Activated T-helper 1 cell treated with anti-CD3 and anti-CD28 coated beads, Interleukin-12 subunit alpha, Interleukin-12 subunit beta, Interleukin-2, Interleukin-4 antibody, amounts not matched to agents 30 ng/mL and 10 ng/mL and 1 ng/mL, durations not matched to agents 14 hours and 24 hours and 36 hours (primary cell): ENCODE measurements around the gene TYK2. TPM values are rescaled to one million over a fixed set of nuclear protein-coding genes. Genes with fewer than 3 reads are reported as not detected.

Experiments
- DNase-seq: peaks from one replicate; pipeline ENCODE4 v3.0.0; 2021; ENCODE audit warnings: low spot score
- H3K27ac Mint-ChIP-seq: one replicate; pipeline ENCODE4 v1.8.0; 2021; ENCODE audit warnings: mild to moderate bottlenecking, mixed read lengths
- H3K27me3 Mint-ChIP-seq: one replicate; pipeline ENCODE4 v1.8.0; 2022; ENCODE audit warnings: mild to moderate bottlenecking, moderate library complexity, mixed read lengths; ENCODE audit not compliant: insufficient read depth
- H3K36me3 Mint-ChIP-seq: one replicate; pipeline ENCODE4 v1.8.0; 2021; ENCODE audit warnings: low read depth, mixed read lengths
- H3K4me1 Mint-ChIP-seq: one replicate; pipeline ENCODE4 v1.8.0; 2021; ENCODE audit warnings: low read depth, mixed read lengths
- H3K4me3 Mint-ChIP-seq: one replicate; pipeline ENCODE4 v1.8.0; 2021; ENCODE audit warnings: mild to moderate bottlenecking, moderate library complexity, mixed read lengths
- H3K9me3 Mint-ChIP-seq: one replicate; pipeline ENCODE4 v1.8.0; 2021; ENCODE audit warnings: mixed read lengths
- intact Hi-C: fragments of 100-400 bp; cut with micrococcal nuclease; formaldehyde crosslinking; loops from one replicate; pipeline ENCODE4 v1.15.1; 2024
- total RNA-seq: library from RNA; stranded (reverse); gene quantifications from 2 replicates; pipeline ENCODE4 v1.2.3, GENCODE V29; 2022

Gene TYK2
- 268 and 271 TPM in 2 replicates for total RNA-seq

DNA sequence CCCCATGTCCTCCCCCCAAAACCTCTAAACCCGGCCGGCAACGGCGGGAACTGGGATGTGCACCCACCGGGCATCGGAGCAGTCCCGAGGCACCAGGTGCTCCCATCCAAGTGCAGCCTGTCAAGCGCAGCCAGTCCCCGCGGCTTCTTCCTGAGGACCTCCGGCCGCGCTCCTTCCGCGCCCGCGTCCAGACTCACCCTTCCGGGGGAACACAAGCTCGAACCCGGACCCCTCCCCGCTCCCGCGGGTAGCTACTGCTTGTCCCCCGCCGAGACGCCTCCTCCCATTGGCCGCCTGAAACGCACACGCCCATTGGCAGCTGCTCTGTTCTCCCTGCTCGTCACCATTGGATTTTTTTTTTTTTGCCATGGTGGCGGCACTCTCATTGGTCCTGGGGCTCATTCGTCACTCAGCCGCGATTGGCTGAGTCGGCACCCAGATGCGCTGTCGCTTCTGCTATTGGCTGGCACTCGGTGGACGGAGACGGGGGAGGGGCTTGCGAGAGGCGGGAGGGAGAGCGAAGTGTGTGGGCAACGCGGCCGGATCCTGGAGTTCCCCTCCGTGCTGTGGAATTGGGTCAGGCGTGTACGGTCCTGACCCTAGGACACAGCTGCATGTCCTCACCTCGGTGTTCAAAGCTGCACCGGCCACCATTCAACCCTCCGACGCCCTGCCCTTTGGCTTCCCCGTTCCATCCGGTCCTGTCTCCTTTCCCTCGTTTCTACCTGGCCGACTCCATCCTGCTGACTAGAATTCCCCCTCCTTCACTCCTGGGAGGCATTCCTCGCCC, at the start of gene TYK2:
TSS of gene TYK2 (minus strand) at position 260 of the 790 bp plus-strand sequence. CDS start 2,166 bp downstream, outside the sequence.
- peaks cover 3% of the 10 kb centered on the region for H3K27me3 Mint-ChIP-seq
- H3K36me3 Mint-ChIP-seq, result peaks cover 22% of the 10 kb centered on the region
- intact Hi-C loops, result loop anchor here (1.0 to 10.0 kb wide), 7 partner anchors 23 to 545 kb away; partner anchors contain the start of genes CDC37, DNMT1, ICAM1 and PIN1
- peak; percentile 98 for DNase-seq
- H3K27ac Mint-ChIP-seq, result peak within 1 kb of the TSS; percentile 97
- no peaks in the 10 kb centered on the region for H3K9me3 Mint-ChIP-seq
- peaks cover 27% of the 10 kb centered on the region for H3K4me1 Mint-ChIP-seq
- H3K4me3 Mint-ChIP-seq, result peak within 1 kb of the TSS; percentile 95

DNA sequence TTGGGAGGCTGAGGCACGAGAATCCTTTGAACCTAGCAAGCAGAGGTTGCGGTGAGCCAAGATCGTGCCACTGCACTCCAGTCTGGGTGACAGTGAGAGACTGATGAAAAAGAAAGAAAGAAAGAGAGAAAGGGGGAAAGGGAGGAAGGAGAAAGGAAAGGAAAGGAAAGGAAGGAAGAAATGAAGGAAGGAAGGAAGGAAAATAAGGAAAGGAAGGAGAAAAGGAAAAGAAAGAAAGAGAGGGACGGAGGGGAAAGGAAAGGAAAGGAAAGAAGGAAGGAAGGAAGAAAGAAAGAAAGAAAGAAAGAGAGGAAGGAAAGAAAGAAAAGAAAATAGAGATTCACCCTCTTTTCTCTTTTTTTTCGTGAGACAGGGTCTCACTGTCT, 48.6 kb upstream of the TYK2 start:
- peaks cover 30% of the 10 kb centered on the region for H3K36me3 Mint-ChIP-seq
- H3K9me3 Mint-ChIP-seq, result no peaks in the 10 kb centered on the region
- H3K27me3 Mint-ChIP-seq, result peaks cover 20% of the 10 kb centered on the region
- H3K4me1 Mint-ChIP-seq, result peaks cover 78% of the 10 kb centered on the region
- H3K27ac Mint-ChIP-seq, result peak overlapping the region; percentile 27
- H3K4me3 Mint-ChIP-seq, result no peak overlapping the region
- intact Hi-C loops, result loop anchor here (1.0 kb wide), 1 partner anchor 7 kb away; no protein-coding TSS in a partner anchor
- DNase-seq, result no peak

DNA sequence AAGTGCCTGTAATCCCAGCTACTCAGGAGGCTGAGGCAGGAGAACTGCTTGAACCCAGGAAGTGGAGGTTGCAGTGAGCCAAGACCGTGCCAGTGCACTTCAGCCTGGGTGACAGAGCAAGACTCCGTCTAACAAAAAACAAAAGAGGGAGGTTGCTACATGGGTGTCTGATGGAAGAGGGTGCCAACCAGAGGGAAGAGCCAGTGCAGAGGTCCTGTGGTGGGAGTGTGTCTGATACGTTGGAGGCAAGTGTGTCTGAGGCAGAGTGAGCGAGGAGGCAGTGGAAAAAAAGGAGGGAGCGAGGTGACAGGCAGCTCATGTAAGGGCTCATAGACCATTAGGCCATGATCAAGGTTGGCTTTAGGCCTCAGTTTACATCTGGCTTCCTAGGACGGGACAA, 46.8 kb upstream of the TYK2 start:
- H3K4me3 Mint-ChIP-seq, result no peak overlapping the region
- peaks cover 83% of the 10 kb centered on the region for H3K4me1 Mint-ChIP-seq
- peaks cover 20% of the 10 kb centered on the region for H3K27me3 Mint-ChIP-seq
- intact Hi-C loops, result no loop called here
- no peak for DNase-seq
- peaks cover 21% of the 10 kb centered on the region for H3K36me3 Mint-ChIP-seq
- peak overlapping the region; percentile 94 for H3K27ac Mint-ChIP-seq
- no peaks in the 10 kb centered on the region for H3K9me3 Mint-ChIP-seq

DNA sequence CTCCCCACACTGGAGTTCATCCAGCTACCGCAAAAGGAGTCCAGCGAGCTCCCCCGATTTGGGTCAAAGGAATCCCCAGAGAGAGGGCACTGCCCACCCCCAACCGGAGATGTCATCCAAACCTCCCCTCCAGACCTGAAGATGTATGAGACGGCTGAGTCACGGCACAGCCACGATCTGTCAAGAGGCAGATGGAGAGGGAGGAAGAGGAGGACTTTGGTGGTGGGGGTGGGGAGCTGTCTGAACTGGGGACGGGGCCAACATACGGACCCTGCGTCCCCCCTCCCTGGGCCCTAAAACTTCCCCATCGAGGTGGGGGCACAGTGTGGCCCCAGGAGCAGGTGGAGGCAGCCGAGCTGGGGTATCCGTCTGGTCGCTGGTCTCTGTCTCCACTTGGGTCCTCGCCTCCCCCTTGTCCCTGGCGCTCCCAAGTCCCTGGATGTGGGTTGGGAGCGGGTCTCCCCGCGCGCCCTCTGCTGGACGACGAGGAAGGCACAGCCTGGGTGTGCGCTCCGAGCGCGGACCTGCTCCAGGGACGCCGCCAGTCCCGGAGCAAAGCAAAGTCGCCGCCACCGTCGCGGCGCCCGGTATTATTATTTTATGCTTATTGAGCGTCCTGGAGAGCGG, 43.8 kb upstream of the TYK2 start:
- peaks cover 73% of the 10 kb centered on the region for H3K4me1 Mint-ChIP-seq
- peak; percentile 58 for DNase-seq
- peaks cover 2% of the 10 kb centered on the region for H3K27me3 Mint-ChIP-seq
- H3K36me3 Mint-ChIP-seq, result peaks cover 14% of the 10 kb centered on the region
- peak overlapping the region; percentile 75 for H3K27ac Mint-ChIP-seq
- intact Hi-C loops, result loop anchor here (1.0 to 2.0 kb wide), 3 partner anchors 12 to 37 kb away; no protein-coding TSS in a partner anchor
- H3K4me3 Mint-ChIP-seq, result peak overlapping the region; percentile 85
- H3K9me3 Mint-ChIP-seq, result no peaks in the 10 kb centered on the region

DNA sequence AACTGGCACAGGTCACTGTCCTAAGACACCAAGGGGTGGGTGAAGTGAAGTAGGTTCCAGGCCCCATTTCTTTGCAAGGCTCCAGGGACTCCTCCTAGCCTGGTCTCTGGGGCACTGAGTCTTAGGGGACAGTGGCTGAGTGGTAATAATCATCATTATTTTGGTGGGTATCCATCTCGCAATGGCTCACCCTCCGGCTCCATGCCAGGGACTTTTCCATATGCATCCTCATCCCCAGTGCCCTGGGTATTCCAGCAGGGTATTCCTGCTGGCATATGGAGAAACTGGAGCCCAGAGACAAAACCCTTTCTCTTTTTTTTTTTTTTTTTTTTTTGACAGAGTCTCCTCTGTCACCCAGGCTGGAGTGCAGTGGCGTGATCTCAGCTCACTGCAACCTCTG, 42.5 kb upstream of the TYK2 start:
- intact Hi-C loops, result no loop called here
- no peak overlapping the region for H3K27ac Mint-ChIP-seq
- H3K36me3 Mint-ChIP-seq, result peaks cover 13% of the 10 kb centered on the region
- no peak for DNase-seq
- H3K27me3 Mint-ChIP-seq, result no peaks in the 10 kb centered on the region
- peaks cover 70% of the 10 kb centered on the region for H3K4me1 Mint-ChIP-seq
- peak overlapping the region; percentile 88 for H3K4me3 Mint-ChIP-seq
- no peaks in the 10 kb centered on the region for H3K9me3 Mint-ChIP-seq

DNA sequence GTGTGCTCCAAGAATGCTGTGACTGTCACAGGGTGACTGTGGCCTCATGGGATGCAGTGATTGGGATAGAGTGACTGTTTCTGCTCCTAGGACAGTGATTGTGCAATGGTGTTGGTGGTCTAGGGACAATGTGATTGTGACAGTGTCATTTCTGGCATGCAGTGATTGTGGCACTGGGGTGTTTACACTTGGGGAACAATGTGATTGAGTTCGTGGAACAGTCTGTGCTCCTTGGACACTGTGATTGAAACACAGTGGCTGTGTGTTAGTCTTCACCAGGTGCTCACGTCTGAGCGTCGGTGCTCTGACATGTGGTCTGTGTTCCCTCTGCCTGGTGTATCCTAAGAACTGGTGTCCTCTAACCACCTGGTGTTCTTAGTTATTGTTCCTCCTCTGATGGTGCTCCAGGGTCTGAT, 41.7 kb upstream of the TYK2 start:
- Mint-ChIP-seq H3K27ac (peak overlapping the region; percentile 86), H3K27me3 (peaks cover 2% of the 10 kb centered on the region), H3K36me3 (peaks cover 11% of the 10 kb centered on the region), H3K9me3 (no peaks in the 10 kb centered on the region), H3K4me3 (peak overlapping the region; percentile 88), H3K4me1 (peaks cover 65% of the 10 kb centered on the region)
- DNase-seq, result no peak
- intact Hi-C loops, result no loop called here

DNA sequence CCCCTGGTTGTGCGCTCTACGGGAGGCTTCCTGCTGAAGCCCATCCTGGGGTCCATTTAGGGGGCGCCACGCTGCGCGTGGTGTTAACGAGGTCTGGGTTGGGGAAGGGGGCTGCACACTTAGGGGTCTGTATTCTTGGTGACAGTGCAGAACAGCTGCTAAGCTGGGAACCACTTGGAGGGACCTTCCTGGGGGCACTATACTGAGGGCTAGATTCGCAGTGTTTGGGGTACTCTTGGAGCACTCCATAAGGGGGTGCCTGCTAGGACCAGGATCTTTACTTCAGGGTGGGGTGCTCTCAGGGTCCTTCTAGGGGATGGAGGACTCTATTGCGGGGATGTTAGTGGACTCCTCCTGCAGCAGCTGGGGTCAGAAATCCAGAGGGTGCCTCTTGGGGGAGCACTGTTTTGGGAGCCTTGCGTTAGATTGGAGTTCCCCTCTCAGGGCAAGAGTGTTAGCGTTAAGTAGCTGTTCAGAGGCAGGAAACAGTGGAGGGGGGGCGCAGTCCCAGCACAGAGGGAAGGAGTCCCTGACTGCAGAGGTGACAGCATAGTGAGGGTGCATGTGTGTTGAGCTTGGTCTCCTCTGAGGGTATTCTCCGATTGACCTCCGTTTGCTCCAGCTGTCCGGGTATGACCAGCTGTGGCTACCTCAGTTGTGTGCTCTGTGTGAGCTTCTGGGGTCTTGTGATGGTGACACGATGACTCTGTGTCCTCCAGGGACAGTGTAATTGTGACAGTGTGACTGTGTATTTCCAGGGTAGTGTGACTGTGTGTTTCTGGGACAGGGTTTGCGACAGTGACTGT, 41.1 kb upstream of the TYK2 start:
- Mint-ChIP-seq H3K9me3 (no peaks in the 10 kb centered on the region), H3K4me3 (peak overlapping the region; percentile 88), H3K4me1 (peaks cover 65% of the 10 kb centered on the region), H3K27ac (peak overlapping the region; percentile 86), H3K36me3 (peaks cover 11% of the 10 kb centered on the region), H3K27me3 (peaks cover 4% of the 10 kb centered on the region)
- DNase-seq, result peak; percentile 58
- intact Hi-C loops, result no loop called here

DNA sequence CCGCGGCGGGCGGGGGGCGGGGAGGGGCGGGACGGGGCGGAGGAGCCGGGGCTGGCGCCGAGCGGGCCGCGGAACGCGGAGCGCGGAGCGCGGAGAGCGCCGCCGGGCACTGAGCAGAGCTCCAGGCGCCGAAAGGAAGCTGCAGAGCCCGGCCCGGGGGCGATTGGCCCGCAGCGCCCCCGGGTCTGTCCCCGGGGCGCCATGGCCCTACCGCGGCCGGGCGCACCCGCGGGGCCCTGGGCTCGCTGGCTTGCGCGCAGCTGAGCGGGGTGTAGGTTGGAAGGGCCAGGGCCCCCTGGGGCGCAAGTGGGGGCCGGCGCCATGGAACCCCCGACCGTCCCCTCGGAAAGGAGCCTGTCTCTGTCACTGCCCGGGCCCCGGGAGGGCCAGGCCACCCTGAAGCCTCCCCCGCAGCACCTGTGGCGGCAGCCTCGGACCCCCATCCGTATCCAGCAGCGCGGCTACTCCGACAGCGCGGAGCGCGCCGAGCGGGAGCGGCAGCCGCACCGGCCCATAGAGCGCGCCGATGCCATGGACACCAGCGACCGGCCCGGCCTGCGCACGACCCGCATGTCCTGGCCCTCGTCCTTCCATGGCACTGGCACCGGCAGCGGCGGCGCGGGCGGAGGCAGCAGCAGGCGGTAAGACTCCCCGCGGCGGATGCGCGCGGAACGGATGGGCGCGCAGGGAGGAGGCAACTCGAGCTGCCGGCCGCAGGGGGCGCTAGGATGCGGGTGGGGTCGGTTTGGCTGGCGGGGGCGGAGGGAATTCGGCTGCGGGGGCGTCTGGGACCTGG, 40.3 kb upstream of the TYK2 start, which contains the start of gene PDE4A:
TSS of gene PDE4A (plus strand) at position 95 of the 796 bp plus-strand sequence. CDS start at position 322, 227 bp downstream.
- Mint-ChIP-seq H3K9me3 (no peaks in the 10 kb centered on the region), H3K27me3 (peaks cover 4% of the 10 kb centered on the region), H3K4me3 (peak within 1 kb of the TSS; percentile 93), H3K27ac (peak within 1 kb of the TSS; percentile 88), H3K4me1 (peaks cover 66% of the 10 kb centered on the region), H3K36me3 (peaks cover 11% of the 10 kb centered on the region)
- intact Hi-C loops, result no loop called here
- peak; percentile 75 for DNase-seq

DNA sequence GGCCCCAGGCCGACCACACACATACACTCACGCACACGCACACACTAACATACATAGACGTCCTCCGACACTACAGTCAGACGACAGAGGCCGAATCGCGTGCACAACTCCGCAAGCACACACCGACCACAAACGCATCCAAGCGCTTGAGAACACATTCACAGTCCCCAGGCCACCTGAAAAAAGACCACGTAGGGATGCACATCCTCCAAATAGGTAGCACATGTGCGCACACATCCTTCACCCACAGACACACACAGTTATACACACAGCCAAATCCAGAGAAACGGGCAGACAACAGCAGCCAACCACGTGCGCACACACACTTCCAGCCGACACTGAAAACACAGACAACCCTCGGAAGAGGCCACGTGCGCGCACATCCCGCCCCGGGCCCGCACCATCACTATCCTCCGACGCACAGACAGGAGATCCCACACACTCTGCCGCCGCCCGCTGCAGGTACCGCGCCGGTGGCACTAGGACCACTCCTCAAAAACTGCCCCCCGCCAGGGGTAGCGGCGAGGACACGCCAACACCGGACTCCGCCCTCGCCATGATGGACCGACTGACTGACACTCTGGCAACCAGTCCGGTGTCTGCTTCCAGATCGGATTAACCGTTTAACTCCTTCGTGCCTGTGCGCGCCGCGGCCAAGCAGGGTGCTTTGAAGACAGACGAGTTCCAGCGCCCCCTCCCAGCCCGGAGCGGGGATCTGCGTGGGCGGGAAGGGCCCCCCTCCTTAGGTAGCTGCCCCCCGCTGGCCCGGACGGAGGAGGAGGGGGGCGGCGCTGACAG, 39.5 kb upstream of the TYK2 start:
- no peaks in the 10 kb centered on the region for H3K9me3 Mint-ChIP-seq
- peak; percentile 65 for DNase-seq
- H3K36me3 Mint-ChIP-seq, result peaks cover 9% of the 10 kb centered on the region
- H3K27ac Mint-ChIP-seq, result peak overlapping the region; percentile 88
- intact Hi-C loops, result loop anchor here (1.0 to 5.0 kb wide), 2 partner anchors 40 to 232 kb away; partner anchors contain the start of genes ILF3 and TYK2
- H3K4me1 Mint-ChIP-seq, result peaks cover 61% of the 10 kb centered on the region
- peak overlapping the region; percentile 93 for H3K4me3 Mint-ChIP-seq
- H3K27me3 Mint-ChIP-seq, result peaks cover 4% of the 10 kb centered on the region

DNA sequence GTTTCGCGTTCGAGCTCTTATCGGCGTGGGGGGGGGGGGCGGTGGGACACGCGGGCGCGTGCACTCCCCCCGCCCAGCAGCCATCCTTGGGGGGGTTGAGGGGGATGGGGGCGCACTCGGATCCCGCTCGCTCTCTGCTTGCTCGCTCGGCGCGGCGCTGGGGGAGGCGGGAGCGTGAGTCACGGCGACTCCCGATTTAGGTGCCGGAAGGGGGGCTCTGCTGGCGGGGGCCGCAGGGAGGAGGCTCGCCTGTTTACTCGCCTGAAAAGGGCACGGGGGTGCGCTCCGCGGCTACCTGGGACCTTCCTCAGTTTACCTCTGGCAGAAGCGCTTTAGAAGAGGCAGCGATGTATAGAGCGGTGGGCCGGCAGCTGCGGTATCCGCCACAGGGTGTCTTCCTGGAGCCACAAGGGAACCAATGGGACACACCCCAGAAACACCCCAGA, 38.9 kb upstream of the TYK2 start:
- peaks cover 9% of the 10 kb centered on the region for H3K36me3 Mint-ChIP-seq
- no peak for DNase-seq
- H3K9me3 Mint-ChIP-seq, result no peaks in the 10 kb centered on the region
- intact Hi-C loops, result loop anchor here (1.0 to 5.0 kb wide), 2 partner anchors 39 to 233 kb away; partner anchors contain the start of genes ILF3 and TYK2
- peaks cover 4% of the 10 kb centered on the region for H3K27me3 Mint-ChIP-seq
- H3K4me1 Mint-ChIP-seq, result peaks cover 59% of the 10 kb centered on the region
- H3K4me3 Mint-ChIP-seq, result peak overlapping the region; percentile 93
- peak overlapping the region; percentile 88 for H3K27ac Mint-ChIP-seq

DNA sequence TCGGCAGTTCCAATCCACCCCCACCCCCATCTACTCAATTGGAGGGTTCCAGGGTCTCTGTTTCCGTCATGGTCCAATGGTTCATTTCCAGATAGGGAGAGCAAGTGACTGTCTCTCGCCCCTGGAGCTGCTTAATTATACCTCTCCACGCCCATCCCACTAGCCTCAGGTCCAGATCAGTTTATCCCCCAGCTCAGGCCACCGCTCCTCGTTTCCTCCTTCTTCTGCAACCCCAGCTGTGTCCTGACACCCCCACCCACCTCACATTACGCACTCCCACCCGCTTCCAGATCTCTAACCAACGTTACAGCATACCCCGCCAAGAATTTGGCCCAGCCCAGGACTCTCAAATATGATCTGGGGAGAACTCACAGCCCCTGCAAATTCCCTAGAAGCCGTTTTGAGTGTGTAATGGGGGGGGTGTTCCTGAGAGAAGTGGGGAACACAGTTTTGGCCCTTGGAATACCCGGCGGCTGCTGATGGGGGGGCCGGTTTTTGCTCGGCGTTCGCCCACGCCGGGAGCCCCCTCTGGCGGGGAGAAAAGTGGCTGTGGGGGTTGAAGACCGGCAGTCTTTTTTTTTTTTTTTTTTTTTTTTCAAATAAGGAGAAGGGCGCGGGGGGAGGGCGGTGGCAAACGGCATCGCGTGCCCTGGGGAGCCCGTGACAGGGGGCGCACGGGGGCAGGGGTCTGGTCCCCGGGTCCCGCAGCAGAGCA, 38.3 kb upstream of the TYK2 start:
- Mint-ChIP-seq H3K4me1 (peaks cover 56% of the 10 kb centered on the region), H3K27ac (peak overlapping the region; percentile 88), H3K4me3 (peak overlapping the region; percentile 77), H3K27me3 (peaks cover 4% of the 10 kb centered on the region), H3K9me3 (no peaks in the 10 kb centered on the region), H3K36me3 (peaks cover 11% of the 10 kb centered on the region)
- no peak for DNase-seq
- intact Hi-C loops, result loop anchor here (1.0 to 5.0 kb wide), 2 partner anchors 38 to 234 kb away; partner anchors contain the start of genes ILF3 and TYK2
